Fibroblast of pulmonary artery (primary cell): Measurements from ENCODE around the gene NPHP4.

ENCODE experiments used
- DNase-seq: peaks from one replicate; pipeline ENCODE4 v3.0.0-alpha.2; 2010; ENCODE audit warnings: low read depth
- H3K4me3 ChIP-seq: replicated peaks from 2 replicates; pipeline ENCODE4 v1.5.1; 2011; ENCODE audit warnings: low read depth, mild to moderate bottlenecking, control low read depth, low read length, moderate library complexity
- TF ChIP-seq, protein P1 (sequence below): IDR thresholded peaks from 2 replicates; pipeline ENCODE4 v1.5.1; 2011; ENCODE audit warnings: mild to moderate bottlenecking, control low read depth, low read length, inconsistent platforms; ENCODE audit errors: missing control alignments

The NPHP4 gene

DNA sequence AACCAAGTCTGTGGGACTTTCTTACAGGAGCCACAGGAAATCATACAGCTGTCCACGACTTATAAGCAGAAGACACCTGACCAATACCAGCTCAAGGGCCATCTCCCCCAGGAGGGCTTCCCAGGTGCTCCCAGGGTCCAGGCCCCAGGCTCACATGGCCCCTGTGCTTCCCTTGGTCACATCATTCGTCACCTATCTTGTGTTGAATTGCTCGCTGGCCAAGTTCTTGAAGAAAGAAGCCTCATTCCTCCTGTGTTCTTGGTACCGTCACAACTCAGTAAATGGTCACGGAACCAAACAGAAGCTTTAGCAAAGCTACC is 3.0 kb downstream of the NPHP4 start:
- H3K4me3 ChIP-seq, result no peak overlapping the region
- no peak for DNase-seq
- TF ChIP-seq, protein P1, sequence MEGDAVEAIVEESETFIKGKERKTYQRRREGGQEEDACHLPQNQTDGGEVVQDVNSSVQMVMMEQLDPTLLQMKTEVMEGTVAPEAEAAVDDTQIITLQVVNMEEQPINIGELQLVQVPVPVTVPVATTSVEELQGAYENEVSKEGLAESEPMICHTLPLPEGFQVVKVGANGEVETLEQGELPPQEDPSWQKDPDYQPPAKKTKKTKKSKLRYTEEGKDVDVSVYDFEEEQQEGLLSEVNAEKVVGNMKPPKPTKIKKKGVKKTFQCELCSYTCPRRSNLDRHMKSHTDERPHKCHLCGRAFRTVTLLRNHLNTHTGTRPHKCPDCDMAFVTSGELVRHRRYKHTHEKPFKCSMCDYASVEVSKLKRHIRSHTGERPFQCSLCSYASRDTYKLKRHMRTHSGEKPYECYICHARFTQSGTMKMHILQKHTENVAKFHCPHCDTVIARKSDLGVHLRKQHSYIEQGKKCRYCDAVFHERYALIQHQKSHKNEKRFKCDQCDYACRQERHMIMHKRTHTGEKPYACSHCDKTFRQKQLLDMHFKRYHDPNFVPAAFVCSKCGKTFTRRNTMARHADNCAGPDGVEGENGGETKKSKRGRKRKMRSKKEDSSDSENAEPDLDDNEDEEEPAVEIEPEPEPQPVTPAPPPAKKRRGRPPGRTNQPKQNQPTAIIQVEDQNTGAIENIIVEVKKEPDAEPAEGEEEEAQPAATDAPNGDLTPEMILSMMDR, result no peak

GRCh38 chr1:5988596-5989285 is 3.5 kb downstream of the NPHP4 start:
- TF ChIP-seq, protein P1, result no peak
- DNase-seq, result no peak
- H3K4me3 ChIP-seq, result no peak overlapping the region

GRCh38 chr1:5986018-5986417 is 6.2 kb downstream of the NPHP4 start:
- TF ChIP-seq, protein P1, result no peak
- DNase-seq, result no peak

DNA sequence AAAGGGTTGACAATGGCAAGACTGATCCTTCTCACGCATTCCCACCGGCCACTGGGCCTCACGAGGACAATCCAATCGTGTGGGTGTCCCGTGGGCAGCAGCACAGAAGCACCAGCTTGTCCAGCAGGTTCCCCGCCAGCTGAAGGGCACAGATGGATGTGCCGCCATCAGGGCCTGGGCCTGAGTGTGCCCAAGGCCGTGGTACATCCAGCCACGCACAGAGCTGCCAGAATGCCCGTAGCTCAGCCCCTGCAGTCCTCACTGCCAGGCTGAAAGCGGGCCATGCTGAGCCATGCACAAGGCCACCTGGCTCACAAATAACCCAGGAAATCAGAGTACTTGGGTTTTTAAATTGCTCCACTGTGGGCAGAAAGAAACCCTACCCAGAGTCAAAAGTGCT is 7.0 kb downstream of the NPHP4 start:
- TF ChIP-seq, protein P1, result no peak
- no peak overlapping the region for H3K4me3 ChIP-seq
- no peak for DNase-seq

More at GRCh38 chr1:5986018-5986417, 6.2 kb downstream of the NPHP4 start:
- H3K4me3 ChIP-seq, result no peak overlapping the region

DNA sequence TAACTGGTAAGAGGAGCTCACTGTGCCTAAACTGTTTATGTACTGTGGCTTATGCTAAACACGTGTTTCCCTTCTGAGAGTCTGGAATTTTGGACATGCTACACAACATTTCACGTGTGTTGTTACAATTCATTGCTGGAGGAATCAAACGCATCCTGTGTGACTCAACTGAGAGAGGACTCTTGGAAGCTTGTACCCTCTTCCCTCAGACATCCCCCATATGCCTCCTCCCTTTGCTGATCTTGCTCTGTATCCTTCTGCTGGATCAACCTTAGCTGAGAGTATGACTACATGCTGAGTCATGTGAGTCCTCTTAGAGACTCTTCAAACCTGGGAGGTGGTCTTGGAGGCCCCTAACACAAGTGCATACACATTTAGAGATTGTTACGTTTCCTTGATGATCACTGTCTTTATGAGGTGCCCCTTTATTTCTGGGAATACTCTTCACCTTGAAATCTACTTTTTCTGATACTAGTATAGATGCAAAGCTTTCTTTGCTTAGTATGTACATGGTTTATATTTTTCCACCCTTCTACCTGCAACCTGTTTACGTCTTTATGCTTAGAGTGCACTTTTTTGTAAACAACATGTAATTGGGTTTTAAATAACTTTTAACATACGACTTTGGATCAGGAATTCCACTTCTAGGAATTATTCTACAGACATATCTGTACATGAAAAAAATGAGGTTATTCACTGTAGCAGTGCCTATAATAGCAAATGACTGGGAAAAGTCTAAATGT is 8.7 kb downstream of the NPHP4 start:
- peak; percentile 70 for DNase-seq
- TF ChIP-seq, protein P1, result no peak
- H3K4me3 ChIP-seq, result no peak overlapping the region

DNA sequence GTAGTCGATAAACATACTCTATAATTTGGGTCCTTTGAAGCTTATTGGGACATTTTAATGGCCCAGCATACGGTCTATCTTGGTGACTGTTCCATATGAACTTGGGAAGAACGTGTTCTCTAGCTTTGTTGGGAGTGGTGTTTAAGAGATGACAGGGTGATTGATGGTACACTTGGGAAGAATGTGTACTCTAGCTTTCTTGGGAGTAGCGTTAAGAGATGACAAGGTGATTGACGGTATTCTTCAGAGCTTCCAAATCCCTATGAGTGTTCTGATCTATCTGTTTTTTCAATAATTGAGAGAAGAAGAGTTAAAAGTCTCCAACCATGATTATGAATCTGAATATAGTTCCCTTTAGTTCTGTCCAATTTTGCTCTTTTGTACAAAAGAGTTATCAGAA is 9.4 kb downstream of the NPHP4 start:
- H3K4me3 ChIP-seq, result no peak overlapping the region
- DNase-seq, result peak; percentile 38
- TF ChIP-seq, protein P1, result no peak
